ENCODE results near the gene P2RX6.
"Not testable (repeated sequence)": the region's sequence is repeated elsewhere in the genome, so short reads cannot be mapped to it uniquely, and the experiment has no call there.

P2RX6 gene

DNA sequence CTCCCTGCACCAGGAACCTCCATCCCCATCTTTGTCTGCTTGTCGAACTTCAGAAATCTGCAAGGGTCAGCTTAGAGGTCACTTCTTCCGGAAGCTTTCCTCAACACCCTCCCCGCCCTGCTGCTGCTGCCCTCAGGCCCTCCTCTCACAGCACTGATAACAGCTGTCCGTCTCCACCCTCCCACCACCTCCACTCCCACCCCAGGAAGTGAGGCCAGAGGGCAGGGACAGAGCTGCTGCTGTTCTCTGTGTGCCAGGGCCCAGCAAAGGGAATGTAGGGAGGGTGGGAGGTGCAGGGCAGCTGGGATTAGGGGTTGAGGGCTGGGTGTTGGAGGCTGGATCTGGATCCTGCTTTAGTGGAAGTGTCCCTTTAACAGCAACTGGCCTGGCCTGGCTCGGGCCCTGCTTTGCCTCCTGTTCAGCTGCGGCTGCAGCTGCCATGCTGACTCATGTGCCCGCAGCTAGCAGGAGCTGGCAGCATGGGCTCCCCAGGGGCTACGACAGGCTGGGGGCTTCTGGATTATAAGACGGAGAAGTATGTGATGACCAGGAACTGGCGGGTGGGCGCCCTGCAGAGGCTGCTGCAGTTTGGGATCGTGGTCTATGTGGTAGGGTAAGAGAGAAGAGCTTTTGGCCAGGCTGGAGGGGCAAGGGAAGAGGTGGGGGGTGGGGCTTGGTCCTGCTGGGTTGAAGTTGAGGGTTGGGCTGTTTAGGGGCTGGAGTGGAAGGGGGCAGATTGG is at the start of gene P2RX6:
TSS of gene P2RX6 (plus strand) at position 440 of the 740 bp plus-strand sequence. CDS start at position 450, 10 bp downstream.
- DNase-seq: no peak

DNA sequence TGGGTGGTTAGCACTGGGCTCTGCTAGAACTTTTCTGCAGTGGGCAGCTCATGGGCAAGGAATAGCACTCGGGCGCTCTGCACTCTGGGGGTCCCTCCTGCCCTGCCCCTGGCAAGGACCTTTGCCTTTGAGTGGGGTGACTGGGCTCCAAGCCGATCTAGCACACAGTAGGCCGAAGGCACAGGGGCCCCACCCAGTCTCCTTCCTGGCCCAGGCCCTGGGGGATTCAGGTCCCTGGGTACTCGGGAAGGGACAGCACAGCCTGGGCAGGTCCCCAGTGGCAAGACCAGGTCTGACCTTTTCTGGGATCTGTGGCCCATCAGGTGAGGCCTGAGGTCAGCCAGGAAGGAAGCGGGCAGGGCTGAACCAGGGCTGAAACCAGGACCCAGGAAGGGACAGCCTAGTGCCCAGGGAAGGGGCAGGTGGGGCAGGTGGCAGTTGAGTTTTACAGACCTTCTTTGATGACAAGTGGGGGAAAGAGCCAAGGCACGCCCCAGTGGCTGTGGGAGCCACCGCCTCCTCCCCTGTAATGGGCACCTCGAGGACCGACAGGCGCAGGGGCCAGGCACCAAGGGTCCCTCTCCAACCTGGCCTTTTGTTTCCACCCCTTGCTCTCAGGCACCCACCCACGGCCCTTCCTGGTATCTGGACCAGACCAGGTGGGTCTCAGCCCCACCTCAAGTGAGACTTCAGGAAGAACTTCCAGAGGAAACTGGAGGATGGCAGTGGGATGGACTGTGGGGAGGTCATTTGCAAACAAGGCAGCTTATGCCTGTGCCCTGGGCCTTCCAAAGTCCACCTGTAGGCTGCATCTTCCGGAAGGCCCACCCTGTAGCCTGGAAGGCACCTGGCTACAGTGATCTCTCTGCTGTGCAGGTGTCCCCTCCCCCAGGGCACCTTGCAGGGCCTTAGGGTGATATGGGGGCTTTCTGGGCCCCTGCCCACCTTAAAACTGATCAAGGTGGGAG is 48.8 kb upstream of the P2RX6 start:
- DNase-seq: no peak

DNA sequence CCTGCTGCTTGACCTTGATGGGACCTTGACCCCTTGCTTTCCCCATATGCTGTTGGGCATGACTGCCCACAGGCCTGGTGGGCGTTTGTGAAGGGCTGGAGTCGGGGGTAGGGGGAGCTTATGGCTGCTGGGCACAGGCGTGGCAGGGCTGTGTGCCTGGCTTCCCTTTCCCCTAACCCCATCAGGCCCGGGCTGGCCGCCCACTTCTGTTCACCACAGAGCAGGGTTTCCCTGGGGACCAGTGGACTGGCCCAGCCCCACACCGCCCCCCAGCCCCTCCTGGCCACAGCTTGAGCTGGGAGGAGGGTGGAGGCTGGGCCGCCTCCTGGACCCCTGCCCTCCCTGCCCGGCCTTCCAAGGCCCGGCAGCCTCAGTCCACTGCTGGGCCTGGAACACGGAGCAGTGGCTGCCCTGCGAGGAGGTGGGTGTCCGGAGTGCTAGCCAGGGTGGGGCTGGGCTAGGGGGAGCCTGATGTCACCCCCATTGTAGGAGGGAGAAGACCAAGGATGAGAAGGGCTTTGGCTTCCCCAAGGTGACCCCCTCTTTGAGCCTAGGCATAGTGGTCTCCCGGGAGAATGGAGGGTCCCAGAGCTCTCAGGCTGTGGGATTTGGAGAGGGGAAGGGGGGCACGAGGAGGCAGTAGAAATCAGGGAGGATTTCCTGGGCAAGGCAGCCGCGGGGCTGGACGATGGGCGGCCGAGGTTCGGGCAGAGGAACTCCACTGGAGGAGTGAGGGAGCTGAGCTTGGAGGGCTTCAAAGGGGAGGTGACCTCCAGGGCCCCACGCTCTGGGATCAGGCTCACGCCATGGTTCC is 47.9 kb upstream of the P2RX6 start, which contains the start of gene AIFM3:
TSS of gene AIFM3 (plus strand) at position 373 of the 814 bp plus-strand sequence. CDS start 690 bp downstream, outside the sequence.
- no peak for DNase-seq

DNA sequence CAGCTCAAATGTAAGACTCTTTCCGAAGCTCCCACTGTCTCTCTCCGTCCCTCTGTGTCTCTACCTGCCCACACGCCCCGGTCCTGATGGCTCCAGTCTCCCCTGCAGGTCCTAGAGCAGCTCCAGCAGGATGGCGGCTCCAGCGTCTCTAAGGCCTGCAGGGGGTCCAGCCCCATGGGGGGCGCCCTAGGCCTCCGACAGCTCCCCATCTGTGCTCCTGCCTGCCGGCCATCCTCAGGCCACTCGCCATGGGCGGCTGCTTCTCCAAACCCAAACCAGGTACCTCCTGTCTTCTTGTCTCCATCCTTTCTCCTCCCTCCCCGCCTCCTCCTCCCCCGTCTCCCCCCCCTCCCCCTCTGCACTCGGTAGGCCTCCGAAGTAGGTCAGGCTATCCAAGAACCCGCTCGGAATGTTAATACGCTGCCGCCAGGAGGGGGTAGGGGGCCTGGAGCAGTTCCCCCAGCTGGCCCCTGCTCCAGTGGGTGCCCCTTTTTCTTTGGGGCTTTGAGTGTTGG is 47.2 kb upstream of the P2RX6 start:
- no peak for DNase-seq

DNA sequence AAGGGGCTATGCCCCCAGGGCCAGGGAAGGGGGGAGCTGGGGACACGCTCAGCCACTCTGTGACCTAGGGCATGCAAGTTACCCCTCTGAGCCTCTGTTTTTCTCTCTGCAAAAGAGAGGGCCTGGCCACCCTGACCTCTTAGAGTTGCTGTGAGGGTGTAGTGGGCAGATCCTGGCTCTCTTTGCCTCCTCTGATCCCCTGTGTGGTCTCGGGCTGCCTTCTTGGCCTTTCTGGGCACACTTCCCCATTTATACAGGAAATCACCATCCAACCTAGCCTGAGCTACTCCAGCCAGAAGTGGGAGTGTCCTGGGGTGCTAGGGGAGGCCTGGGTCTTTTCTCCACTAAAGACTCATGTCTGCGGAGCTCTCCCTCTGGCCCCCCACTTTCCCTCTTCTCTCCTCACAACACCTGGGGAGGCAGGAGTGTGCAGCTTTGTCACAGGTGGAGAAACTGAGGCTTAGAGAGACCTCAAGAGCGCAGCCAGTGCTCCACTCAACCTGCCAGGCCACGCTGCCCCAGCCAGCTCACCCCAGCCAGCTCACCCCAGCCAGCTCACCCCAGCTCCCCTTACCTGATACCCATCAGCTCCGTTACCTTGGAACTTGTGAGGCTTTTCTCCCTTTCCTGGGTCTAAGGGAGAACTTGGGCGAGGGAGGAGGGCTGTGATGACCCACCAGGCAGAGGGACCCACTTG is 46.5 kb upstream of the P2RX6 start:
- DNase-seq: no peak

- DNase-seq: no peak
These were observed 43.9 kb upstream of the P2RX6 start for GRCh38 chr22:20970939-20971657.

GRCh38 chr22:20972014-20972694 is 42.8 kb upstream of the P2RX6 start:
- DNase-seq: not testable (repeated sequence)

- no peak for DNase-seq
These were observed 41.9 kb upstream of the P2RX6 start for GRCh38 chr22:20972933-20973577.

DNA sequence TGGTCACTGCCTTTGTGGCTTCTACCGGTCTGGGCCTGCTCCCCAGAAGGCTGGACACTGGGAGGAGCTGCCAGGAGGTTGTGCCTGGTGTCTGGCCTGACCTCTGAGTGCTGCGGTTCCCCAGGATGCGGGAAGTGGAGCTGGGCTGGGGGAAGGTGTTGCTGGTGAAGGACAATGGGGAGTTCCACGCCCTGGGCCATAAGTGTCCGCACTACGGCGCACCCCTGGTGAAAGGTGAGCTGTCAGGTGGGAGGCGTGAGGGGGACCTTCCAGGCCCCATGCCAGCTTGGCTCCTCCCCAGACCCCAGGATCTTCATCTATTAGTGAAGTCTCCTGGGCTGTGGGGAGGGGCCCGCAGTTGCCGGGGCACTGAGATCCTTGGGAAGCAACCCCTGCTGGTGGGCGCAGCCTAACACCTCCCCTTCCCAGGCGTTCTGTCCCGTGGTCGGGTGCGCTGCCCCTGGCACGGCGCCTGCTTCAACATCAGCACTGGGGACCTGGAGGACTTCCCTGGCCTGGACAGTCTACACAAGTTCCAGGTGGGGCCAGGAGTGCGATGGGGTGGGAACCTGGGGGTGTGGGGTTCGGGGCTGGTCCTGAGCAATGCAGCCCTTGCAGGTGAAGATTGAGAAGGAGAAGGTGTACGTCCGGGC is 41.2 kb upstream of the P2RX6 start:
- DNase-seq: no peak

DNA sequence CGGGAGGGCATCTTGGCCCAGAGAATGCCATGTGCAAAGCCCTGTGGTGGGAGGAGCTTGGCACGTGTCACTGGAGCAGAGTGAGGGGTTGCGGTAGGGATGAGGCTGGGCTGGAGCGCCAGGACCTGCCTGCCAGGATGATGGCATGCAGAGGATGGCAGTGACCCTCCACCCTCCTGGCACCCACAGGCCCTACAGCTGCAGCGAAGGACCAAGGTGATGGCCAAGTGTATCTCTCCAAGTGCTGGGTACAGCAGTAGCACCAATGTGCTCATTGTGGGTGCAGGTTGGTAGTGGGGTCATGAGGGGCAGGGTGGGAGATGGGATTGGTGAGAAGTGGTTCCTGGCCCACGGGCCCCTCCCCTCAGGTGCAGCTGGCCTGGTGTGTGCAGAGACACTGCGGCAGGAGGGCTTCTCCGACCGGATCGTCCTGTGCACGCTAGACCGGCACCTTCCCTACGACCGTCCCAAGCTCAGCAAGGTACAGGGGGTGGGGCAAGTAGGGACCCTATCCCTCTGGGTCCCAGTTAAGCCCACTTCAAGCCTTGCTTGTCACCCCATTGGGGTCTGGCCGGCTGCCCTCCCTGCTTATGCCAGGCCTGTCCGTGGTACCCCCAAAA is 40.5 kb upstream of the P2RX6 start:
- DNase-seq: no peak

GRCh38 chr22:20975541-20976290 is 39.2 kb upstream of the P2RX6 start:
- DNase-seq: no peak

- DNase-seq: no peak
These were observed 38.6 kb upstream of the P2RX6 start for GRCh38 chr22:20976291-20976877.

DNA sequence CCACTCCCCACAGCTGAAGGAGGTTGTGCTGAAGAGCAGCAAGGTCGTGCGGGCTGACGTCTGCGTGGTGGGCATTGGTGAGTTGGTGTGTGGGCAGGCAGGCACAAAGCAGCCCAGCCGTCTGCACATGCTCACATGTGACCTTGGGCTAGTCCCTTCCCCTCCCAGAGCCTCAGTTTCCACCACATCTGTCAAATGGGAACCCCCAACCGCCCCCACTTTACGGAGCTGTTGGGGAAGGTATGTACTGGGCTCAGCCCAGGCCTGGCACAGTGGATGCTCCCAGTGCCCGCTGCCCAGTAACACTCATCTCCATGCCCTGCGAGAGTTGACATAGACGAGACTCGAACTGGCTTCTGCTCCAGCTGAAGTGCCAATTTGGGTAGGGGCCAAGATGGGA is 37.9 kb upstream of the P2RX6 start:
- no peak for DNase-seq

DNA sequence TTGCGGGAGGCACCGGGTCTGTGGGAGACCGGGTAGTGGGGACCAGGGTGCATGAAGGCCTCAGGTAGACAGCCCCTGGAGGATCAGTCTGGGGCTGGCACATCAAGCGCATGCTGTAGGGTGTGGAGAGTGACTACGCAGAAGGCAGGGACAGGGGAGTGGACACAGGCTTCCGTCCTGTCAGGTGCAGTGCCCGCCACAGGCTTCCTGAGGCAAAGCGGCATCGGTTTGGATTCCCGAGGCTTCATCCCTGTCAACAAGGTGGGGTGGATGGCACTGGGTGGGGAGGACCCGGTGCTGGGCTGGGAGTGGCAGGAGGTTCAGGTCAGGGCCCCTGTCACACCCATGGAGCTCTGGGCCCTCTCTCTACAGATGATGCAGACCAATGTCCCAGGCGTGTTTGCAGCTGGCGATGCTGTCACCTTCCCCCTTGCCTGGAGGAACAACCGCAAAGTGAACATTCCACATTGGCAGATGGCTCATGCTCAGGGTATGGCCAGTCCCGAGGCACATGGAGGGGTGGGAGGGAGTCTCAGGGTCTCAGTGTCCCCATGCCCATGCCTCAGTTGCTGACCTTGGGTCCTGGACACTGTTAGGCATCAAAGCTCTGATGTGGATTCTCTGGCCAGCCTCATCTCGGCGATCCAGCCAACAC is 37.3 kb upstream of the P2RX6 start:
- DNase-seq: no peak

DNA sequence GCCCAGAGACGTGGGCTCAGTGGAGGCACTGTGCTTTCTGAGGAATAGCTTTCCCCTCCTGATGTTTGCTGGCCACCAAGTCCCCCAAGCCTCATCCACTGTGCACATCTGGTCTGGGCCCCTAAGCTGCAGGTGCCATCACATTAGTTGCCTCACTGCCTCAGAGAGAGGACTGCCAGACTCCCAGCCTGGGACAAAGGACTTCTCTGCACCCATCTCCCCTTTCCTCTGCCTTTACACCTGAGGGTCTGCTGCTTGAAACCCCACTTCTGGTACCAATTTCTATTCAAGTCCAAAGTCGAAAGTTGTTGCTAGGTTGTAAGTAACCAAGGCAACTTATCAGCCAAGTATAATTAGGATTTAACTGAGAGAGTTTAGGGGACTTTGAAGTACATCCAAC is 36.5 kb upstream of the P2RX6 start:
- no peak for DNase-seq

GRCh38 chr22:20979243-20979809 is 35.6 kb upstream of the P2RX6 start:
- DNase-seq: no peak

DNA sequence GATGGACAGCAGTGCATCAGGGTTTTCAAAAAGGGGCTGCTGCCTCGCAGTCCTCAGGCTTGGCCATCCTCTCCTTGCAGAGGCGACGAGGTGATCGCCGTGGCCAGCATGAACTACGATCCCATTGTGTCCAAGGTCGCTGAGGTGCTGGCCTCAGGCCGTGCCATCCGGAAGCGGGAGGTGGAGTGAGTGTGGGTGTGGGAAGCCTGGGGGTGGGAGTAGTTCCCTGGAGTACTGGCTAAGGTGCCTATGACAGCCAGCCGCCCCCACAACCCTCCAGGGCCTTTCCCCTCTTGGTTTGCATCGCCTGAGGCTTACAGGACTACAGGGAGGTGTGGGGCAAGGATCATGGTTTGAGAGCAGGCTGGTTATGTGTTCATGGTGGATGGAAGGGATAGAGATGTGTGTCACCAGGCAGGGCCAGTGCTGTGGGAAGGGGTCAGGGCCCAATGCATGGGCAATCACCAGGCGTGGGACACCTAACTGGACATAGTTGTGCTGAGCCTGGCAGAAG is 35.0 kb upstream of the P2RX6 start:
- DNase-seq: no peak

Data from NCI-H510A (cell line).